Measurements from ENCODE around the gene STXBP3. TPM values are rescaled to one million over a fixed set of nuclear protein-coding genes. Genes with fewer than 3 reads are reported as not detected.

The STXBP3 gene
- total and polyA plus RNA-seq, 9 of the 15 experiments (the other 6 are each of a cell fraction or from before 2014, with no cell fraction given): 32.5 to 52.5 (median 39.2) TPM

DNA sequence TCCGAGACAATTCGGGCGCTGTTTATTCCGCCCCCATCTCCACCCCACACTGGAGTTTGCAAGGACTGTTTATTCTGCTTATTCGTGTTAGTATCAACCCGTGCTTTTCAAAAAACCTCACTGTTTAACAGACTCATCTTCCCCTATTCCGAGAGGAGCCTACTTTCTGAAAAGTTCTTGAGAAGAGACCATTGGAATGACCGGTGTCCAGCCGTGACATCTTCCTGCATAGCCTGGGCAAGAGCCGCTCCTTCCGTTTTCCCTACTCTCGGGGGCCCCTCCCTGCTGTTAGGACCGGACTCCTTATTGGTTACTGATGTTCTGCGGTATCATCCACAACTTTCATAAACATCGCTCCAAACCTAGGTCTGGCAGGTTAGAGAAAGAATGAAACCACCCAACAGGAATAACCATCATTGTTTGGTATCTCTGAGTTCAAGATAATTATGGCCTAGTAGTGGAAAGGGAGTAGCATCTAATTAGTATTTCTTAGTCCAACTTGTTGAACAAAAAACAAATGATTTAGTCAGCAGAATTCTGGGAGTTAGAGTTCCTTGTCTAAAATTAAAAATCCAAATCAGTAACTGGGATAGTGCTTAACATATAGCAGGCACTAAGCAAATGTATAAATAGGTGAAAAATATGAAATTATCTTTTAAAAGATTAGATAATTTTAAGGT is 837 bp downstream of the STXBP3 start (continued):
- TF ChIP-seq PRPF4 (IDR thresholded peaks at IDR 0.05; ENCODE audit: insufficient read depth, low read depth, low read length, poor library complexity, severe bottlenecking): no peak
- no peak for TF ChIP-seq SAFB2 (IDR thresholded peaks at IDR 0.05; ENCODE audit: borderline replicate concordance, low read depth, low read length, severe bottlenecking)
- no peak for TF ChIP-seq TOE1 (IDR thresholded peaks at IDR 0.05; ENCODE audit: borderline replicate concordance)
- TF ChIP-seq TOE1 (CRISPR knock-in tag; IDR thresholded peaks at IDR 0.05; ENCODE audit: borderline replicate concordance, low read depth): no peak
- TF ChIP-seq ZNF165 (CRISPR knock-in tag; IDR thresholded peaks at IDR 0.05; ENCODE audit: borderline replicate concordance): no peak
- no peak for TF ChIP-seq NFATC3 (IDR thresholded peaks at IDR 0.05)
- no peak for TF ChIP-seq ZNF311 (CRISPR knock-in tag; IDR thresholded peaks at IDR 0.05)
- peak; percentile 5; the same call in 1 of the 2 replicates for TF ChIP-seq EP400 (IDR thresholded peaks at IDR 0.05)
- TF ChIP-seq ZNF77 (CRISPR knock-in tag; IDR thresholded peaks at IDR 0.05): no peak
- TF ChIP-seq NR2C2 (CRISPR knock-in tag; IDR thresholded peaks at IDR 0.05): no peak
- peak; percentile 67 for TF ChIP-seq NR2C2 (tag; IDR thresholded peaks at IDR 0.05)
- TF ChIP-seq, protein P1, sequence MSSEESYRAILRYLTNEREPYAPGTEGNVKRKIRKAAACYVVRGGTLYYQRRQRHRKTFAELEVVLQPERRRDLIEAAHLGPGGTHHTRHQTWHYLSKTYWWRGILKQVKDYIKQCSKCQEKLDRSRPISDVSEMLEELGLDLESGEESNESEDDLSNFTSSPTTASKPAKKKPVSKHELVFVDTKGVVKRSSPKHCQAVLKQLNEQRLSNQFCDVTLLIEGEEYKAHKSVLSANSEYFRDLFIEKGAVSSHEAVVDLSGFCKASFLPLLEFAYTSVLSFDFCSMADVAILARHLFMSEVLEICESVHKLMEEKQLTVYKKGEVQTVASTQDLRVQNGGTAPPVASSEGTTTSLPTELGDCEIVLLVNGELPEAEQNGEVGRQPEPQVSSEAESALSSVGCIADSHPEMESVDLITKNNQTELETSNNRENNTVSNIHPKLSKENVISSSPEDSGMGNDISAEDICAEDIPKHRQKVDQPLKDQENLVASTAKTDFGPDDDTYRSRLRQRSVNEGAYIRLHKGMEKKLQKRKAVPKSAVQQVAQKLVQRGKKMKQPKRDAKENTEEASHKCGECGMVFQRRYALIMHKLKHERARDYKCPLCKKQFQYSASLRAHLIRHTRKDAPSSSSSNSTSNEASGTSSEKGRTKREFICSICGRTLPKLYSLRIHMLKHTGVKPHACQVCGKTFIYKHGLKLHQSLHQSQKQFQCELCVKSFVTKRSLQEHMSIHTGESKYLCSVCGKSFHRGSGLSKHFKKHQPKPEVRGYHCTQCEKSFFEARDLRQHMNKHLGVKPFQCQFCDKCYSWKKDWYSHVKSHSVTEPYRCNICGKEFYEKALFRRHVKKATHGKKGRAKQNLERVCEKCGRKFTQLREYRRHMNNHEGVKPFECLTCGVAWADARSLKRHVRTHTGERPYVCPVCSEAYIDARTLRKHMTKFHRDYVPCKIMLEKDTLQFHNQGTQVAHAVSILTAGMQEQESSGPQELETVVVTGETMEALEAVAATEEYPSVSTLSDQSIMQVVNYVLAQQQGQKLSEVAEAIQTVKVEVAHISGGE (CRISPR knock-in tag; IDR thresholded peaks at IDR 0.05): peak in 1 of 3 experiments; percentile 36; a peak in 1 of 6 replicates
- no peak for TF ChIP-seq FOXJ3 (CRISPR knock-in tag; IDR thresholded peaks at IDR 0.05)
- 0 out of 2 replicates have a peak, but pooled peaks have one; percentile 9 for TF ChIP-seq ZNF766 (CRISPR knock-in tag; conservative IDR thresholded peaks at IDR 0.05)
- TF ChIP-seq MTF1 (CRISPR knock-in tag; IDR thresholded peaks at IDR 0.05; ENCODE audit: borderline replicate concordance): no peak
- TF ChIP-seq, protein P2, sequence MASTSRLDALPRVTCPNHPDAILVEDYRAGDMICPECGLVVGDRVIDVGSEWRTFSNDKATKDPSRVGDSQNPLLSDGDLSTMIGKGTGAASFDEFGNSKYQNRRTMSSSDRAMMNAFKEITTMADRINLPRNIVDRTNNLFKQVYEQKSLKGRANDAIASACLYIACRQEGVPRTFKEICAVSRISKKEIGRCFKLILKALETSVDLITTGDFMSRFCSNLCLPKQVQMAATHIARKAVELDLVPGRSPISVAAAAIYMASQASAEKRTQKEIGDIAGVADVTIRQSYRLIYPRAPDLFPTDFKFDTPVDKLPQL (IDR thresholded peaks at IDR 0.05; ENCODE audit: extremely low read depth, insufficient read length): peak; percentile 21
- TF ChIP-seq ZNF316 (IDR thresholded peaks at IDR 0.05): peak; percentile 95
- no peak for TF ChIP-seq SIN3B (IDR thresholded peaks at IDR 0.05; ENCODE audit: low read depth)
- no peak for TF ChIP-seq SMAD2 (IDR thresholded peaks at IDR 0.05; ENCODE audit: low read depth, low read length)
- TF ChIP-seq, protein P3, sequence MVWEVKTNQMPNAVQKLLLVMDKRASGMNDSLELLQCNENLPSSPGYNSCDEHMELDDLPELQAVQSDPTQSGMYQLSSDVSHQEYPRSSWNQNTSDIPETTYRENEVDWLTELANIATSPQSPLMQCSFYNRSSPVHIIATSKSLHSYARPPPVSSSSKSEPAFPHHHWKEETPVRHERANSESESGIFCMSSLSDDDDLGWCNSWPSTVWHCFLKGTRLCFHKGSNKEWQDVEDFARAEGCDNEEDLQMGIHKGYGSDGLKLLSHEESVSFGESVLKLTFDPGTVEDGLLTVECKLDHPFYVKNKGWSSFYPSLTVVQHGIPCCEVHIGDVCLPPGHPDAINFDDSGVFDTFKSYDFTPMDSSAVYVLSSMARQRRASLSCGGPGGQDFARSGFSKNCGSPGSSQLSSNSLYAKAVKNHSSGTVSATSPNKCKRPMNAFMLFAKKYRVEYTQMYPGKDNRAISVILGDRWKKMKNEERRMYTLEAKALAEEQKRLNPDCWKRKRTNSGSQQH (CRISPR knock-in tag; IDR thresholded peaks at IDR 0.05): no peak
- TF ChIP-seq NUFIP1 (IDR thresholded peaks at IDR 0.05; ENCODE audit: partially characterized antibody): no peak
- peak; percentile 85 for TF ChIP-seq TBP (optimal IDR thresholded peaks at IDR 0.05; ENCODE audit: low read depth, low read length)
- no peak for TF ChIP-seq CREB1 (IDR thresholded peaks at IDR 0.05)
- peak; percentile 7; the same call in 1 of the 2 replicates for TF ChIP-seq CREB1 (CRISPR knock-in tag; IDR thresholded peaks at IDR 0.05)
